SK-N-SH (cell line): ENCODE data around the gene ATP1A4. TPM values are rescaled to one million over a fixed set of nuclear protein-coding genes. Genes with fewer than 3 reads are reported as not detected.

Source experiments
- CTCF ChIA-PET: fragments of 300-600, 350-600 bp; formaldehyde crosslinking; extraction: SDS; loops from one replicate; lab custom pipeline; 2021; lab: Yijun Ruan, JAX
- POLR2A ChIA-PET: fragments of 350-600 bp; sonication (Branson Sonifier 250); formaldehyde crosslinking; extraction: SDS; loops from one replicate; lab custom pipeline; 2020; ENCODE audit warnings: antibody characterized with exemption, inconsistent platforms; lab: Yijun Ruan, JAX
- DNase-seq: peaks from one replicate; pipeline ENCODE4 v3.0.0; 2012
- H2AFZ ChIP-seq: fragments of 200-600 bp; sonication (generic); 2 replicates; pipeline ENCODE4 v1.8.1; 2016; ENCODE audit warnings: antibody characterized with exemption, mild to moderate bottlenecking, low read depth
- H3F3A ChIP-seq: fragments of 200-600 bp; sonication (generic); replicated peaks from 2 replicates; pipeline ENCODE3; 2016; ENCODE audit warnings: antibody characterized with exemption, mild to moderate bottlenecking; ENCODE audit not compliant: insufficient read depth
- H3K27ac ChIP-seq, 2 experiments: fragments of 200-500 bp in 1 of 2; fragments of 200-600 bp in 1 of 2; sonication (Bioruptor generic) in 1 of 2; sonication (generic), shearing (Covaris generic) in 1 of 2; 2 replicates each; pipeline versions ENCODE4 v1.5.1 to v1.6.1; 2014 to 2016; ENCODE audit warnings: low read depth in 2 of 2, inconsistent platforms in 1 of 2, low read length in 1 of 2, mild to moderate bottlenecking in 1 of 2, mixed read lengths in 1 of 2
- H3K27me3 ChIP-seq: fragments of 200-600 bp; sonication (generic), shearing (Covaris generic); 2 replicates; pipeline ENCODE4 v1.6.1; 2016; ENCODE audit warnings: mixed run types; ENCODE audit not compliant: insufficient read depth
- H3K36me3 ChIP-seq, 2 experiments: fragments of 200-500 bp in 1 of 2; fragments of 200-600 bp in 1 of 2; sonication (Bioruptor generic) in 1 of 2; sonication (generic) in 1 of 2; replicated peaks in 1 of 2; 2 replicates each; pipeline versions ENCODE3 to v1.5.1; 2014 to 2016; ENCODE audit warnings: low read length in 1 of 2, mild to moderate bottlenecking in 1 of 2; ENCODE audit not compliant: insufficient read depth in 2 of 2, control insufficient read depth in 1 of 2
- H3K4me1 ChIP-seq, 2 experiments: fragments of 200-500 bp in 1 of 2; fragments of 200-600 bp in 1 of 2; sonication (Bioruptor generic) in 1 of 2; sonication (generic), shearing (Covaris generic) in 1 of 2; 2 replicates each; pipeline versions ENCODE4 v1.5.1 to v1.6.1; 2014 to 2016; ENCODE audit warnings: low read depth in 1 of 2, low read length in 1 of 2, mixed run types in 1 of 2; ENCODE audit not compliant: insufficient read depth in 2 of 2, control insufficient read depth in 1 of 2
- H3K4me2 ChIP-seq: fragments of 200-600 bp; sonication (generic), shearing (Covaris generic); 2 replicates; pipeline ENCODE4 v1.6.1; 2017; ENCODE audit warnings: mixed run types
- H3K4me3 ChIP-seq, 2 experiments: fragments of 200-500 bp in 1 of 2; fragments of 200-600 bp in 1 of 2; sonication (Bioruptor generic) in 1 of 2; sonication (generic), shearing (Covaris generic) in 1 of 2; 2 replicates each; pipeline versions ENCODE4 v1.5.1 to v1.8.1; 2014 to 2016; ENCODE audit warnings: low read depth in 2 of 2, inconsistent platforms in 1 of 2, low read length in 1 of 2, mild to moderate bottlenecking in 1 of 2, mixed read lengths in 1 of 2, moderate library complexity in 1 of 2
- H3K79me2 ChIP-seq: fragments of 200-600 bp; sonication (generic); 2 replicates; pipeline ENCODE4 v1.8.1; 2017; ENCODE audit warnings: mild to moderate bottlenecking; ENCODE audit not compliant: insufficient read depth
- H3K9ac ChIP-seq: fragments of 200-600 bp; sonication (generic); 2 replicates; pipeline ENCODE4 v1.6.1; 2017; ENCODE audit warnings: mixed run types
- H3K9me2 ChIP-seq: fragments of 200-600 bp; sonication (generic); 2 replicates; pipeline ENCODE4 v1.6.1; 2017; ENCODE audit warnings: mixed run types
- H3K9me3 ChIP-seq: fragments of 200-600 bp; sonication (generic); 2 replicates; pipeline ENCODE4 v1.6.1; 2017; ENCODE audit warnings: mixed run types, mild to moderate bottlenecking, moderate library complexity
- H4K20me1 ChIP-seq: fragments of 200-600 bp; sonication (generic); 2 replicates; pipeline ENCODE4 v1.6.1; 2017; ENCODE audit warnings: mild to moderate bottlenecking, mixed run types; ENCODE audit not compliant: insufficient read depth
- ELF1 ChIP-seq: IDR thresholded peaks from 2 replicates; pipeline ENCODE4 v1.4.0; 2012
- EZH2phosphoT487 ChIP-seq: fragments of 200-600 bp; sonication (generic); IDR thresholded peaks from 2 replicates; pipeline ENCODE4 v1.6.1; 2017; ENCODE audit warnings: low read depth, mixed run types, mild to moderate bottlenecking, antibody characterized with exemption, moderate library complexity, borderline replicate concordance
- FOXM1 ChIP-seq: IDR thresholded peaks from 2 replicates; pipeline ENCODE4 v1.4.0; 2012; ENCODE audit warnings: low read depth, mild to moderate bottlenecking
- GATA2 ChIP-seq: sonication (generic); formaldehyde crosslinking; IDR thresholded peaks from 2 replicates; pipeline ENCODE4 v1.5.0; 2020; ENCODE audit warnings: mild to moderate bottlenecking, missing genetic modification reagents
- JUND ChIP-seq: IDR thresholded peaks from 2 replicates; pipeline ENCODE4 v1.4.0; 2012
- MXI1 ChIP-seq: IDR thresholded peaks from 2 replicates; pipeline ENCODE4 v1.6.1; 2012; ENCODE audit warnings: mild to moderate bottlenecking, low read depth, low read length, improper control_type of control experiment
- NFIC ChIP-seq: IDR thresholded peaks from 2 replicates; pipeline ENCODE4 v1.4.0; 2012; ENCODE audit warnings: borderline replicate concordance
- NRF1 ChIP-seq: IDR thresholded peaks from 2 replicates; pipeline ENCODE4 v1.6.1; 2012; ENCODE audit warnings: low read depth, mild to moderate bottlenecking, low read length
- RAD21 ChIP-seq: IDR thresholded peaks from 2 replicates; pipeline ENCODE4 v1.6.1; 2012; ENCODE audit warnings: mild to moderate bottlenecking, low read length
- SIN3A ChIP-seq: IDR thresholded peaks from 2 replicates; pipeline ENCODE4 v1.6.1; 2012; ENCODE audit warnings: low read depth, mild to moderate bottlenecking, low read length, moderate library complexity, borderline replicate concordance
- SMC3 ChIP-seq: IDR thresholded peaks from 2 replicates; pipeline ENCODE4 v1.6.1; 2012; ENCODE audit warnings: low read depth, low read length, improper control_type of control experiment
- WGBS: methylation state at CpG from one replicate; pipeline ENCODE4 v1.1.6; 2017; ENCODE audit warnings: low lambda C conversion rate; 5-methylcytosine and 5-hydroxymethylcytosine counted together
- polyA plus RNA-seq, 3 experiments: library from polyadenylated mRNA; depleted of rRNA; stranded (reverse); fragments of >200 nt; gene quantifications; 2 replicates each; pipeline ENCODE4 v1.2.3, GENCODE V29; 2012
- TF ChIP-seq, protein P1 (sequence below): fragments of 200-600 bp; sonication (generic); IDR thresholded peaks from 2 replicates; pipeline ENCODE4 v1.6.1; 2017; ENCODE audit warnings: antibody characterized with exemption, mild to moderate bottlenecking, moderate library complexity
- TF ChIP-seq, protein P2 (sequence below): IDR thresholded peaks from 2 replicates; pipeline ENCODE4 v1.6.1; 2012; ENCODE audit warnings: mild to moderate bottlenecking, low read depth, low read length, moderate library complexity
- TF ChIP-seq, protein P3 (sequence below): IDR thresholded peaks from 2 replicates; pipeline ENCODE4 v1.4.0; 2012; ENCODE audit warnings: low read depth
- TF ChIP-seq, protein P4 (sequence below): fragments of 150-350 bp; IDR thresholded peaks from 2 replicates; pipeline ENCODE4 v1.6.1; 2017; ENCODE audit warnings: antibody characterized with exemption, low read length, low read depth, borderline replicate concordance

The ATP1A4 gene
- polyA plus RNA-seq, 1 of the 3 experiments (the other 2 are of a cell fraction) = not detected

DNA sequence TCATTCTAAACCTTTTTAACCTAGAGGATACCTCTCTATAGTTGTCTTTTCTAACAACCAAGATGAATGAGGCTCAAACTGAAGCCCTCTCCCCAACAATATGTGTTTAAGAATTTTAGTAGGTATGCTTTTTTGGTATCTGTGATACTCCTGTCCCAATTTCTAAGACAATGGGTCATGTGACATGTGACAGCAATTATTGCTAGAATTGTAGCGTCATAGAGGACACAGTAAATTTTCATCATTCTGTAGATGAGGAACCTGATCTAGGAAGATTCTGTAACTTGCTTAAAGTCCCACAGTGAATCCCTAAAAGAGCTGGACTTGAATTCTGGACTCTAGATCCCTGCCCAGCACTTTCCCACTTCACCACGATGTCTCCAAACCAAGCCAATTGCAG is 27.3 kb downstream of the ATP1A4 start:
- no peaks in the 10 kb centered on the region for H4K20me1 ChIP-seq
- no peak overlapping the region for H3K4me2 ChIP-seq
- no peak overlapping the region for H3K9ac ChIP-seq
- no peaks in the 10 kb centered on the region for H3K9me2 ChIP-seq
- TF ChIP-seq JUND (no peak), ELF1 (no peak), EZH2phosphoT487 (no peak), GATA2 (CRISPR knock-in tag) (no peak), NRF1 (no peak), FOXM1 (no peak), MXI1 (no peak), RAD21 (no peak), NFIC (no peak), SMC3 (no peak), SIN3A (no peak)
- TF ChIP-seq, protein P1, sequence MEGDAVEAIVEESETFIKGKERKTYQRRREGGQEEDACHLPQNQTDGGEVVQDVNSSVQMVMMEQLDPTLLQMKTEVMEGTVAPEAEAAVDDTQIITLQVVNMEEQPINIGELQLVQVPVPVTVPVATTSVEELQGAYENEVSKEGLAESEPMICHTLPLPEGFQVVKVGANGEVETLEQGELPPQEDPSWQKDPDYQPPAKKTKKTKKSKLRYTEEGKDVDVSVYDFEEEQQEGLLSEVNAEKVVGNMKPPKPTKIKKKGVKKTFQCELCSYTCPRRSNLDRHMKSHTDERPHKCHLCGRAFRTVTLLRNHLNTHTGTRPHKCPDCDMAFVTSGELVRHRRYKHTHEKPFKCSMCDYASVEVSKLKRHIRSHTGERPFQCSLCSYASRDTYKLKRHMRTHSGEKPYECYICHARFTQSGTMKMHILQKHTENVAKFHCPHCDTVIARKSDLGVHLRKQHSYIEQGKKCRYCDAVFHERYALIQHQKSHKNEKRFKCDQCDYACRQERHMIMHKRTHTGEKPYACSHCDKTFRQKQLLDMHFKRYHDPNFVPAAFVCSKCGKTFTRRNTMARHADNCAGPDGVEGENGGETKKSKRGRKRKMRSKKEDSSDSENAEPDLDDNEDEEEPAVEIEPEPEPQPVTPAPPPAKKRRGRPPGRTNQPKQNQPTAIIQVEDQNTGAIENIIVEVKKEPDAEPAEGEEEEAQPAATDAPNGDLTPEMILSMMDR = no peak
- TF ChIP-seq, protein P2, sequence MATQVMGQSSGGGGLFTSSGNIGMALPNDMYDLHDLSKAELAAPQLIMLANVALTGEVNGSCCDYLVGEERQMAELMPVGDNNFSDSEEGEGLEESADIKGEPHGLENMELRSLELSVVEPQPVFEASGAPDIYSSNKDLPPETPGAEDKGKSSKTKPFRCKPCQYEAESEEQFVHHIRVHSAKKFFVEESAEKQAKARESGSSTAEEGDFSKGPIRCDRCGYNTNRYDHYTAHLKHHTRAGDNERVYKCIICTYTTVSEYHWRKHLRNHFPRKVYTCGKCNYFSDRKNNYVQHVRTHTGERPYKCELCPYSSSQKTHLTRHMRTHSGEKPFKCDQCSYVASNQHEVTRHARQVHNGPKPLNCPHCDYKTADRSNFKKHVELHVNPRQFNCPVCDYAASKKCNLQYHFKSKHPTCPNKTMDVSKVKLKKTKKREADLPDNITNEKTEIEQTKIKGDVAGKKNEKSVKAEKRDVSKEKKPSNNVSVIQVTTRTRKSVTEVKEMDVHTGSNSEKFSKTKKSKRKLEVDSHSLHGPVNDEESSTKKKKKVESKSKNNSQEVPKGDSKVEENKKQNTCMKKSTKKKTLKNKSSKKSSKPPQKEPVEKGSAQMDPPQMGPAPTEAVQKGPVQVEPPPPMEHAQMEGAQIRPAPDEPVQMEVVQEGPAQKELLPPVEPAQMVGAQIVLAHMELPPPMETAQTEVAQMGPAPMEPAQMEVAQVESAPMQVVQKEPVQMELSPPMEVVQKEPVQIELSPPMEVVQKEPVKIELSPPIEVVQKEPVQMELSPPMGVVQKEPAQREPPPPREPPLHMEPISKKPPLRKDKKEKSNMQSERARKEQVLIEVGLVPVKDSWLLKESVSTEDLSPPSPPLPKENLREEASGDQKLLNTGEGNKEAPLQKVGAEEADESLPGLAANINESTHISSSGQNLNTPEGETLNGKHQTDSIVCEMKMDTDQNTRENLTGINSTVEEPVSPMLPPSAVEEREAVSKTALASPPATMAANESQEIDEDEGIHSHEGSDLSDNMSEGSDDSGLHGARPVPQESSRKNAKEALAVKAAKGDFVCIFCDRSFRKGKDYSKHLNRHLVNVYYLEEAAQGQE = no peak
- TF ChIP-seq, protein P3, sequence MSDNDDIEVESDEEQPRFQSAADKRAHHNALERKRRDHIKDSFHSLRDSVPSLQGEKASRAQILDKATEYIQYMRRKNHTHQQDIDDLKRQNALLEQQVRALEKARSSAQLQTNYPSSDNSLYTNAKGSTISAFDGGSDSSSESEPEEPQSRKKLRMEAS = no peak
- TF ChIP-seq, protein P4, sequence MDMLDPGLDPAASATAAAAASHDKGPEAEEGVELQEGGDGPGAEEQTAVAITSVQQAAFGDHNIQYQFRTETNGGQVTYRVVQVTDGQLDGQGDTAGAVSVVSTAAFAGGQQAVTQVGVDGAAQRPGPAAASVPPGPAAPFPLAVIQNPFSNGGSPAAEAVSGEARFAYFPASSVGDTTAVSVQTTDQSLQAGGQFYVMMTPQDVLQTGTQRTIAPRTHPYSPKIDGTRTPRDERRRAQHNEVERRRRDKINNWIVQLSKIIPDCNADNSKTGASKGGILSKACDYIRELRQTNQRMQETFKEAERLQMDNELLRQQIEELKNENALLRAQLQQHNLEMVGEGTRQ = no peak
- no peaks in the 10 kb centered on the region for H3K36me3 ChIP-seq
- H2AFZ ChIP-seq = no peak overlapping the region
- no peak overlapping the region for H3K4me3 ChIP-seq
- CTCF ChIA-PET = interaction anchor here (0.6 to 2.0 kb wide), 4 partner anchors 15 to 900 kb away, joined by 3 to 6 read pairs (median 4); no protein-coding TSS in a partner anchor
- 39% methylated on average over 2 of the region's 2 CpGs for WGBS
- H3K9me3 ChIP-seq = no peaks in the 10 kb centered on the region
- POLR2A ChIA-PET = no interaction called here
- no peaks in the 10 kb centered on the region for H3F3A ChIP-seq
- H3K27ac ChIP-seq = no peak overlapping the region
- H3K79me2 ChIP-seq = no peaks in the 10 kb centered on the region
- no peaks in the 10 kb centered on the region; the same call in 1 of the 2 replicates for H3K27me3 ChIP-seq
- H3K4me1 ChIP-seq = no peaks in the 10 kb centered on the region
- no peak for DNase-seq
